ENCODE measurements around the gene JAKMIP3. TPM values are rescaled to one million over a fixed set of nuclear protein-coding genes. Genes with fewer than 3 reads are reported as not detected.

The JAKMIP3 gene
- total RNA-seq, 1 experiment from 2014 or later, result 0.64 TPM

DNA sequence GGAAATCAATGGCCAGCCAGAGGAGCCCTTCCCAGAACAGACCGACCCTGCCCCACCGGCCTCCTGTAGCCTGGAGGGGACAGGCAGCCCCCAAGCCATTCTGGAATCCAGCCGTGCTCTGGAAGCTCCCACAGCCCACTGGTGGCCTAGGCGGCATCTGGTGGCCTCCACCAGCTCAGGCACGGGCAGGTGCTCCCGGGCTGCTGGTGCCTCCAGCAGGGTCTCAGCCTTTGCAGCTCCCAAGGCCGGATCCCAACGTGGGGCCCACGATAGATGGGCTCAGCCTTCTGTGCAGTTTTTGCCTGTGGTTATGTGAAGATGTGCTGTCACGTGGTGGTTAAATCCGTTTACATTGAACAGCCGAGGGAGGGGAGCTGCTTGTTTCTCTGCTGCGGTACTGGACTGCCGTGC, 44.4 kb downstream of the JAKMIP3 start:
- DNase-seq (ENCODE audit: low spot score), result no peak

DNA sequence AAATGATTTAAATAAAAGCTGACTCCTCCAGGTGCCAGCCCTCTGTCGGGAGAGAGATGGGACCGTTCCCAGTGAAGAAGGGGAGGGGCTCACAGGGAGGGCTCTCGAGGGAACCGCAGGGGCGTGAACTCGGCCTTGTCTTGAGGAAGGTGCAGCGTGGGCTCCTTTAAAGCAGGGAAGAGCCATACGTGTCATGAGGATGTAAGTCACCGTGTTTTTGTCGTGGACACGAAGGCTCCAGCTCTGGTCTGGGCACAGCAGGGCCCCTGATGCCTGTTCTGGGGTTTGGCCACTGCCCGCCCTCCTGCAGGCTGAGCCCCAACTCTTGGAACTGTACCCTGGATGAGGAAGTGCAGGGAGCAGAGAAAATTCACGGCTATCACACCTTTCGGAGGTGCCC, 45.0 kb downstream of the JAKMIP3 start:
- DNase-seq (ENCODE audit: low spot score), result no peak

DNA sequence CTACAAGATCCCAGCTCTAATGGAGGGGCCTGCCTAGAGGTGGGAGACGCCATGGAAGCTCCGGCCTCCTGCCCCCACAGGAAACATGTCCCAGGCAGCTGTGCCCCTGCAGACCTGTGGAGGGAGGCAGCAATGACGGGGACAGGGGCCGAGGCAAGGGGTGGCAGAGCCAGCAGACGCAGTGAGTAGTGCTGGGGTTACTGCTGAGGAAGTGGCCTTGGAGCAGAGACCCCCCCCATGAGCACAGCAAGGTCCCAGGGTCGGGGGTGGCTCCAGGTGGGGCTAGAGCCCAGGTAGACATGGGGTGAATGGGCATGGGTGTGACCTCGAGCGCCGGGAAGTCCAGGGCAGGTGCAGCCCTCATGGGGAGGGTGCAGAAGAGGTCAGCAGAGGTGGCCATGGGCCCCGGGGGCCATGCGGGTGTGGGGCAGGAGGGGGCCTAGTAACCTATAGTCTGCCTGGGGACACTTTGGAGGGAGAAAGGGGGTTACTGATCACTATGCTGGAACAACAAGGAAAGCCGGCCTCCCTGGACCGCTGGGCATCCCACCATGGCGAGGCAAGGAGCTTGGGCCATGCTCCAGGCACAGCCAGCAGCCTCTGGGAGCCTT, 45.5 kb downstream of the JAKMIP3 start:
- no peak for DNase-seq (ENCODE audit: low spot score)

DNA sequence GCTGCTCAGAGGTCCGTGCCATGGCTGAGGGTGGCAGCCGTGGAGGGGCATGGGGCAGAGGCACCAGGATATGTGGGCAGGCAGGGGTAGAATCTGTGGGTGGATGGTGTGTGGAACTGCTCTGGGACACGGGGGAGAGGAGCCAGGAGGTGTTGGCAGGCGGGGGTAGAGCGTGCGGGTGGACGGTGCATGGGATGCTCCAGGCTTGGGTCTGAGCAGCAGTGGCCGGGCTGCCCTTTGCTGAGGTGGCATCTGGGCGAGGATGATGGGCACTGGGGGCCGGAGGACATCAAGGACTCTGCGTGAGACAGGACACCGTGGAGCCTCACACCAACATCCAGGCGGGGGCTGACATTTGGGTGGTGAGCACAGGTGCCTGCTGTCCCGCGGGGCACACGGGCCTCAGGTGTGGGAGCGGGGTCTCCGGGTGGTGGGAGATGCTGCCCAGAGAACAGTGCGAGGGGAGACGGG, 46.2 kb downstream of the JAKMIP3 start:
- no peak for DNase-seq (ENCODE audit: low spot score)

DNA sequence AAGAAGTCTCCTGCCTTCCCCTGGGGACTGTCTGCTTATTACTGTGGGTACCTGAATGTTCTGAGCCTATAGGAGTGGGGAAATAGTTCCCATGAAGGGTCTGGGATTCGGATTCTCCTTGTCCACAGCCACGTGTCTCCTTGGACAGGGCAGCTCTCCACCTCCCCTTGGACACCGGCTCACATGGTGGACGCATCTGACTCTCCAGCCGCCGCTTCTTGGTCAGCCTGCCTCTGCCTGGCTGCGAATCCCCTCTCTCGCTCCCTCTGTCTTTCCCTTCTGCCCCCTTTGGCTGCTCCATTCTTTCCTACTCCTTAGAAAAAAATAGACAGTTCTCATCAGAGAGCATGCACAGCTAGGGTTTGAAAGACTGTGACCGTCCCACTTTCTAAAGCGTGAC, 46.9 kb downstream of the JAKMIP3 start:
- no peak for DNase-seq (ENCODE audit: low spot score)

DNA sequence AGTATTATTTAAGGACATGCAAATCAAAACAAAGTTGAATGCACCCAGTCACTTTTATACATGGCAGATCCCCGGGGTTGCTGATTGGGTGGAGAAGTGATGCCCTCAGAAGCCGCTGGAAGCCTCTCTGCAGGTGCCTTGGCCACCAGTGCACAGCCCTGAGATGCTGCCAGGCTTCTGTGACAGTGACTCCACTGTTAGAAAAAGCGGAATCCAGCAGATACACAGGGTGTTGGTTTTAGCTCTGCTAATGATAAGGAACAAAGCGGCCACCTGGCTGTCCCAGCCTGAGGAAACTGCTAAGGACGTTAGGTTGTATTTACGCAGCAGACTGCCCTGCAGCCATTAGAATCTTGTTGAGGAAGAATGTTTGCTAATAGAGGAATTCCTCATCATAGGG, 47.5 kb downstream of the JAKMIP3 start:
- DNase-seq (ENCODE audit: low spot score), result no peak

DNA sequence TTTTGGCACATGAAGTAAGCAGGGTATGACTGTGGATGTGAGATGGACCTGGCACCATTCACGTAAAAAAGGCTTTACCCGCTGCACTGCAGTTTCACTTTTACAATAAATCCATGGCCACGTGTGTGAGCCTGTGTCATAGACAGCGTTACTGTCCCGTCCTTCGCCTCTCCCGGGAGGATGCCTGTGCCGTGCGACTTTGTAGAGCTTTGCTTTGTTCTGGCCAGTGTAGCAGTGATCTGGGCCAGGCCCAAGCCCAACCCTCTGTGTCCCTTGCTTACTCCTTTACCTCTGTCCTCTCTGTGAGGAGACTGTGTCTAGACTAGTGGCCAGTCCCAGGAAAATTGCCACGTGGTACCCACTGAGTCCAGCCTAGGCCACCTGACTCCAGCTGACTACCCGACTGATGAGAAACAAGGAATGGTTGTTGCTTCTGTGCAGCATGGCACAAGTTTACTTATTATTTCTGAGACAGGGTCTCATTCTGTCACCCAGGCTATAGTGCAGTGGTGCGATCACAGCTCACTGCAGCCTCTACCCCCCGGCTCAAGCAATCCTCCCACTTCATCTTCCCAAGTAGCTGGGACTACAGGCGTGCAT, 48.1 kb downstream of the JAKMIP3 start:
- DNase-seq (ENCODE audit: low spot score), result no peak

DNA sequence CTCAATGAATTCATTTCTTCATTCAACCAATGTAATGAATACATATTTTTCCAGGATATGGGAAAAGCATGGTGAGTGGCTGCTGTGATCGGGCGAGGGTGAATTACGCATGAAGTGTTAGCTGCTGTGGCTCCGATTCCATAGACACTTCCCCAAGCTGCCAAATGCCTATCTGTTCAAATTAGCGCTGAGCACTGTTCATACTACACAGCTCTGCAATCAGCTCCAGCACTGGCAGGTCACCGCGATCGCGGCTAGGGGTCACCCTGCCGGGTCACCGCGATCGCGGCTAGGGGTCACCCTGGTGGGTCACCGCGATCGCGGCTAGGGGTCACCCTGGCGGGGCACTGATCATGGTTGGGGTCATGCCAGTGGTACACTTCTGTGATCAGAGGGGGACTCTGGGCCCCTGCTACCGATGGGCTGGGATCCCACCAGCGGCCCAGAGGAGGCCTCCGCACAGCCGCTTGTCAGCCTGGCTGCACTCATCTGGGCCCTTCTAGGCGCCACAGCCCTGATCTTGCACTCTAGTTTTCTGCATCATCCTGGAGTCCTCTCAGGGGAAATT, 49.3 kb downstream of the JAKMIP3 start:
- DNase-seq (ENCODE audit: low spot score), result no peak

Other genes starting within 250 kb of the JAKMIP3 start
- gene PPP2R2D, start 164.9 kb upstream of the JAKMIP3 start, total RNA-seq (2014; rRNA removed; shearing (Covaris generic)), result 21.3 and 22.7 TPM in 2 replicates
- 67.9 and 79.3 TPM in 2 replicates for gene BNIP3, start 84.0 kb upstream of the JAKMIP3 start, total RNA-seq (2014; rRNA removed; shearing (Covaris generic))
- 16.2 and 18.4 TPM in 2 replicates for gene DPYSL4, start 121.0 kb downstream of the JAKMIP3 start, total RNA-seq (2014; rRNA removed; shearing (Covaris generic))
- 19.4 and 23.0 TPM in 2 replicates for gene STK32C, start 242.0 kb downstream of the JAKMIP3 start, total RNA-seq (2014; rRNA removed; shearing (Covaris generic))

All from A172 (cell line).